Measurements from ENCODE around the gene ANGEL2. TPM values are rescaled to one million over a fixed set of nuclear protein-coding genes. Genes with fewer than 3 reads are reported as not detected.
"Not testable (repeated sequence)": the region's sequence is repeated elsewhere in the genome, so short reads cannot be mapped to it uniquely, and the experiment has no call there.

ANGEL2 gene
- total RNA-seq, 2 experiments from 2014 or later, result 40.1 to 42.7 TPM

- H3K4me2 ChIP-seq (ENCODE audit: low read length), result no peak overlapping the region
Observed at GRCh38 chr1:213008564-213008963, 7.1 kb downstream of the ANGEL2 start.

GRCh38 chr1:213003256-213003655, 12.4 kb downstream of the ANGEL2 start:
- TF ChIP-seq EZH2phosphoT487 (IDR thresholded peaks at IDR 0.05; ENCODE audit: borderline replicate concordance, low read depth, low read length), result no peak
- no peak for TF ChIP-seq CTCF (conservative IDR thresholded peaks at IDR 0.05; ENCODE audit: low read length)
- no peaks in the 10 kb centered on the region for H3K4me1 ChIP-seq (ENCODE audit: insufficient read depth, low read length, poor library complexity, severe bottlenecking)
- H2AFZ ChIP-seq (ENCODE audit: low read length), result no peak overlapping the region
- ChIA-PET CTCF (ENCODE audit: unreplicated experiment) (no interaction called here), POLR2A (interaction anchor here (0.6 to 3.9 kb wide), 8 partner anchors 10 to 885 kb away, joined by 3 to 15 read pairs (median 4); no protein-coding TSS in a partner anchor)
- H3K79me2 ChIP-seq (ENCODE audit: insufficient read depth, low read depth, low read length), result no peaks in the 10 kb centered on the region
- no peaks in the 10 kb centered on the region for H3K9me3 ChIP-seq (ENCODE audit: low read length)
- H3K4me2 ChIP-seq (ENCODE audit: low read length), result no peak overlapping the region
- H3K4me3 ChIP-seq (ENCODE audit: low read depth, low read length, poor library complexity, severe bottlenecking), result no peak overlapping the region
- H3K36me3 ChIP-seq (ENCODE audit: insufficient read depth, low read length), result peaks cover 63% of the 10 kb centered on the region
- no peak for DNase-seq (ENCODE audit: low spot score)
- H3K9me2 ChIP-seq (ENCODE audit: insufficient read depth, low read length), result no peaks in the 10 kb centered on the region
- BruUV-seq (replicated peaks), result no TSS peak
- no peaks in the 10 kb centered on the region for H4K20me1 ChIP-seq (ENCODE audit: insufficient read depth, low read length)
- H3K27ac ChIP-seq (ENCODE audit: low read depth, low read length, poor library complexity, severe bottlenecking), result no peak overlapping the region
- intact Hi-C loops (cut with micrococcal nuclease; ENCODE audit: unreplicated experiment), result no loop called here

More at GRCh38 chr1:213008564-213008963, 7.1 kb downstream of the ANGEL2 start:
- DNase-seq (ENCODE audit: low spot score), result no peak
- H3K4me1 ChIP-seq (ENCODE audit: insufficient read depth, low read length, poor library complexity, severe bottlenecking), result peaks cover 7% of the 10 kb centered on the region
- H3K36me3 ChIP-seq (ENCODE audit: insufficient read depth, low read length), result peaks cover 85% of the 10 kb centered on the region
- no peak overlapping the region for H2AFZ ChIP-seq (ENCODE audit: low read length)
- intact Hi-C loops (cut with micrococcal nuclease; ENCODE audit: unreplicated experiment), result no loop called here
- no peak overlapping the region for H3K27ac ChIP-seq (ENCODE audit: low read depth, low read length, poor library complexity, severe bottlenecking)
- no TSS peak for BruUV-seq (replicated peaks)
- ChIA-PET POLR2A (no interaction called here), CTCF (ENCODE audit: unreplicated experiment) (no interaction called here)
- no peaks in the 10 kb centered on the region for H4K20me1 ChIP-seq (ENCODE audit: insufficient read depth, low read length)
- H3K79me2 ChIP-seq (ENCODE audit: insufficient read depth, low read depth, low read length), result peaks cover 9% of the 10 kb centered on the region; the same call in 1 of the 2 replicates
- TF ChIP-seq EZH2phosphoT487 (IDR thresholded peaks at IDR 0.05; ENCODE audit: borderline replicate concordance, low read depth, low read length) (no peak), CTCF (conservative IDR thresholded peaks at IDR 0.05; ENCODE audit: low read length) (no peak)
- no peak overlapping the region for H3K4me3 ChIP-seq (ENCODE audit: low read depth, low read length, poor library complexity, severe bottlenecking)
- no peaks in the 10 kb centered on the region for H3K9me3 ChIP-seq (ENCODE audit: low read length)
- no peaks in the 10 kb centered on the region for H3K9me2 ChIP-seq (ENCODE audit: insufficient read depth, low read length)

- BruUV-seq (replicated peaks), result no TSS peak
- Histone ChIP-seq H4K20me1 (ENCODE audit: insufficient read depth, low read length) (no peaks in the 10 kb centered on the region), H3K9me2 (ENCODE audit: insufficient read depth, low read length) (no peaks in the 10 kb centered on the region), H3K4me2 (ENCODE audit: low read length) (no peak overlapping the region), H2AFZ (ENCODE audit: low read length) (no peak overlapping the region), H3K4me1 (ENCODE audit: insufficient read depth, low read length, poor library complexity, severe bottlenecking) (no peaks in the 10 kb centered on the region), H3K79me2 (ENCODE audit: insufficient read depth, low read depth, low read length) (no peaks in the 10 kb centered on the region), H3K9me3 (ENCODE audit: low read length) (no peaks in the 10 kb centered on the region), H3K4me3 (ENCODE audit: low read depth, low read length, poor library complexity, severe bottlenecking) (no peak overlapping the region), H3K36me3 (ENCODE audit: insufficient read depth, low read length) (peaks cover 60% of the 10 kb centered on the region), H3K27ac (ENCODE audit: low read depth, low read length, poor library complexity, severe bottlenecking) (no peak overlapping the region)
- ChIA-PET CTCF (ENCODE audit: unreplicated experiment) (interaction anchor here (0.9 kb wide), 1 partner anchor 27 kb away, joined by 3 read pairs; no protein-coding TSS in a partner anchor), POLR2A (interaction anchor here (0.7 to 2.1 kb wide), 5 partner anchors 9 to 537 kb away, joined by 3 to 7 read pairs (median 4); partner anchors contain the start of genes NSL1 and TATDN3)
- no peak for TF ChIP-seq EZH2phosphoT487 (IDR thresholded peaks at IDR 0.05; ENCODE audit: borderline replicate concordance, low read depth, low read length)
- TF ChIP-seq CTCF (conservative IDR thresholded peaks at IDR 0.05; ENCODE audit: low read length), result no peak
- no peak for DNase-seq (ENCODE audit: low spot score)
- intact Hi-C loops (cut with micrococcal nuclease; ENCODE audit: unreplicated experiment), result loop anchor here (1.0 to 5.0 kb wide), 6 partner anchors 78 to 518 kb away; partner anchors contain the start of genes NSL1 and TATDN3
Observed at GRCh38 chr1:212994926-212995325, 20.7 kb downstream of the ANGEL2 start.

GRCh38 chr1:212993960-212994359, 21.7 kb downstream of the ANGEL2 start:
- H3K9me3 ChIP-seq (ENCODE audit: low read length); H3K9me2 ChIP-seq (ENCODE audit: insufficient read depth, low read length); H2AFZ ChIP-seq (ENCODE audit: low read length); H3K79me2 ChIP-seq (ENCODE audit: insufficient read depth, low read depth, low read length); H3K4me1 ChIP-seq (ENCODE audit: insufficient read depth, low read length, poor library complexity, severe bottlenecking); CTCF ChIA-PET (ENCODE audit: unreplicated experiment); DNase-seq (ENCODE audit: low spot score); H3K4me2 ChIP-seq (ENCODE audit: low read length); H3K27ac ChIP-seq (ENCODE audit: low read depth, low read length, poor library complexity, severe bottlenecking); H3K4me3 ChIP-seq (ENCODE audit: low read depth, low read length, poor library complexity, severe bottlenecking); BruUV-seq (replicated peaks); H4K20me1 ChIP-seq (ENCODE audit: insufficient read depth, low read length): not testable (repeated sequence)
- intact Hi-C loops (cut with micrococcal nuclease; ENCODE audit: unreplicated experiment), result loop anchor here (2.0 kb wide), 1 partner anchor 517 kb away; no protein-coding TSS in a partner anchor
- POLR2A ChIA-PET, result interaction anchor here (1.1 to 2.1 kb wide), 2 partner anchors 9 to 200 kb away, joined by 5 to 7 read pairs; no protein-coding TSS in a partner anchor
- peaks cover 58% of the 10 kb centered on the region for H3K36me3 ChIP-seq (ENCODE audit: insufficient read depth, low read length)

All from OCI-LY7 (cell line).